ENCODE measurements around the gene TCF3. TPM values are rescaled to one million over a fixed set of nuclear protein-coding genes. Genes with fewer than 3 reads are reported as not detected.

TCF3 gene
- total RNA-seq, 3 donors from 2014 or later: 54.4 to 57.7 (median 57.4) TPM

DNA sequence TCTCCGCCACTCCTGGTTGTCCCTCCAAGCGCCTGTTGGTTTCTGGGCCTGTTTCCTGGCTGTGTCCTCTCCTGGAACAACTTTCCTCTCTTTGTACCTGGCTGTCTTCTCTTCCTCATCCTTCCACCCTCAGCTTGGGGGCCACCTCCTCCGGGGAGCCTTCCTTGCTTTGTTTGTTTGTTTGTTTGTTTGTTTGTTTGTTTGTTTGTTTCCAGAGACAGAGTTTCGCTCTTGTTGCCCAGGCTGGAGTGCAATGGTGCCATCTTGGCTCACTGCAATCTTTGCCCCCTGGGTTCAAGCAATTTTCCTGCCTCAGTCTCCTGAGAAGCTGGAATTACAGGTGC is 6.6 kb upstream of the TCF3 start:
- H3K36me3 ChIP-seq (ENCODE audit: low read depth): no peaks in the 10 kb centered on the region
- intact Hi-C loops (cut with DNase I, micrococcal nuclease): no loop called here
- DNase-seq (no peak), ATAC-seq (no peak)
- no peak overlapping the region for H3K4me3 ChIP-seq
- no peaks in the 10 kb centered on the region for H3K9me3 ChIP-seq
- TF ChIP-seq CTCF (IDR thresholded peaks at IDR 0.05): no peak
- no peaks in the 10 kb centered on the region for H3K4me1 ChIP-seq (ENCODE audit: low read depth)

- no peak for TF ChIP-seq CTCF (IDR thresholded peaks at IDR 0.05)
- no peak for ATAC-seq
- Histone ChIP-seq H3K4me1 (ENCODE audit: low read depth) (no peaks in the 10 kb centered on the region), H3K36me3 (ENCODE audit: low read depth) (no peaks in the 10 kb centered on the region), H3K4me3 (no peak overlapping the region), H3K9me3 (no peaks in the 10 kb centered on the region)
- peak in 1 of 3 donors; percentile 38 for DNase-seq
- intact Hi-C loops (cut with DNase I, micrococcal nuclease): no loop called here
These were observed 6.0 kb upstream of the TCF3 start for GRCh38 chr19:1658150-1659083.

DNA sequence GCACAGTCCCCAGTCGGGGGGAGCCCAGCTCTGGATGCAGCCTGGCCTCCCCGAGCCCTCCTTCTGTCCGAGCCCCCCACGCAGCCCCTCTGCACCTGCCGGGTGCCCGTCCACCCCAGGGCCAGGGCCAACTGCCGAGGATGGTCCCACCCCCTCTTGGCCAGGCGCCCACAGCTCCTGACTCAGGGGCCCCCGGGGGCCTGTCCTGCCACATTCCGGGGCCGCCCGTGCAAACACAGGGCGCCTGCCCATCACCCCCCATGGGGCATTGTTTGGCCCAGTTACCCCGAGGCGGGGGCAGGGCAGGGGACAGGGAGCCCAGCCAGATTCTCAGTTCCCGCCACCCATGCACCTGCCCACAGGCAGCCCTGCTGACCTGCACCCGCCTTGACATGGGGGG is 5.3 kb upstream of the TCF3 start:
- no peak for ATAC-seq
- no peak for TF ChIP-seq CTCF (IDR thresholded peaks at IDR 0.05)
- Histone ChIP-seq H3K4me1 (ENCODE audit: low read depth) (no peaks in the 10 kb centered on the region), H3K9me3 (no peaks in the 10 kb centered on the region), H3K36me3 (ENCODE audit: low read depth) (no peaks in the 10 kb centered on the region), H3K4me3 (no peak overlapping the region)
- DNase-seq: no peak
- intact Hi-C loops (cut with DNase I, micrococcal nuclease): no loop called here

GRCh38 chr19:1656988-1657536 is 4.6 kb upstream of the TCF3 start:
- H3K9me3 ChIP-seq: no peaks in the 10 kb centered on the region
- ATAC-seq (no peak), DNase-seq (peak in 1 of 3 donors; percentile 12)
- no peaks in the 10 kb centered on the region for H3K4me1 ChIP-seq (ENCODE audit: low read depth)
- H3K4me3 ChIP-seq: no peak overlapping the region
- no peak for TF ChIP-seq CTCF (IDR thresholded peaks at IDR 0.05)
- no peaks in the 10 kb centered on the region for H3K36me3 ChIP-seq (ENCODE audit: low read depth)
- intact Hi-C loops (cut with DNase I, micrococcal nuclease): no loop called here

GRCh38 chr19:1655987-1656608 is 3.7 kb upstream of the TCF3 start:
- Histone ChIP-seq H3K4me3 (no peak overlapping the region), H3K4me1 (ENCODE audit: low read depth) (no peaks in the 10 kb centered on the region), H3K36me3 (ENCODE audit: low read depth) (no peaks in the 10 kb centered on the region), H3K9me3 (no peaks in the 10 kb centered on the region)
- ATAC-seq (no peak), DNase-seq (peak in 1 of 3 donors; percentile 56)
- TF ChIP-seq CTCF (IDR thresholded peaks at IDR 0.05): no peak
- intact Hi-C loops (cut with DNase I, micrococcal nuclease): no loop called here
